NCI-H345 treated with DMSO at 0.1 percent for 48 hours (cell line): ENCODE results near the gene SNAPC2.
"Not testable (repeated sequence)": the region's sequence is repeated elsewhere in the genome, so short reads cannot be mapped to it uniquely, and the experiment has no call there.

Experiments used
- DNase-seq: peaks from one replicate; lab custom pipeline; 2025; ENCODE audit not compliant: unreplicated experiment; lab: John Stamatoyannopoulos, UW

SNAPC2 gene

GRCh38 chr19:7888145-7888825 is 31.9 kb upstream of the SNAPC2 start, which contains the start of gene LRRC8E:
Gene LRRC8E, plus strand, starts transcription at chr19:7888510. Its CDS starts 7,094 bp downstream, at chr19:7895604.
- no peak for DNase-seq

DNA sequence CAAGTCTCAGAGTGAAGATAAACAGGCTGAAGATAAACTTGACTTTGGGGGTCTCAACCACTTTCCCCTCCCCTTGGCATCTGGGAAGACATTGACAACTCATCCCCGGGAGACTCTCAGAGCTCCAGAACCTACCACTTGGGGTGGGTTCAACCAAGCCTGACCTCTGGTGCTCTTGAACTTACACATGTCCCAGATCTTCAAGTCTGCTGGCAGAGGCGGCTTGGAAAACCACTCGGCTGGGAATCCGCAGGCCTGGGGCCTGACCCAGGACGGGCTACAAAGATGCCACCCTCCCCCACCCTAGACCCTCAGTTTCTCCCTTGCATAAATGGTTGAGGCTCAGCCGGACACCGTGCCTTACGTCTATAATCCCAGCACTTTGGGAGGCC is 31.3 kb upstream of the SNAPC2 start:
- DNase-seq = no peak

DNA sequence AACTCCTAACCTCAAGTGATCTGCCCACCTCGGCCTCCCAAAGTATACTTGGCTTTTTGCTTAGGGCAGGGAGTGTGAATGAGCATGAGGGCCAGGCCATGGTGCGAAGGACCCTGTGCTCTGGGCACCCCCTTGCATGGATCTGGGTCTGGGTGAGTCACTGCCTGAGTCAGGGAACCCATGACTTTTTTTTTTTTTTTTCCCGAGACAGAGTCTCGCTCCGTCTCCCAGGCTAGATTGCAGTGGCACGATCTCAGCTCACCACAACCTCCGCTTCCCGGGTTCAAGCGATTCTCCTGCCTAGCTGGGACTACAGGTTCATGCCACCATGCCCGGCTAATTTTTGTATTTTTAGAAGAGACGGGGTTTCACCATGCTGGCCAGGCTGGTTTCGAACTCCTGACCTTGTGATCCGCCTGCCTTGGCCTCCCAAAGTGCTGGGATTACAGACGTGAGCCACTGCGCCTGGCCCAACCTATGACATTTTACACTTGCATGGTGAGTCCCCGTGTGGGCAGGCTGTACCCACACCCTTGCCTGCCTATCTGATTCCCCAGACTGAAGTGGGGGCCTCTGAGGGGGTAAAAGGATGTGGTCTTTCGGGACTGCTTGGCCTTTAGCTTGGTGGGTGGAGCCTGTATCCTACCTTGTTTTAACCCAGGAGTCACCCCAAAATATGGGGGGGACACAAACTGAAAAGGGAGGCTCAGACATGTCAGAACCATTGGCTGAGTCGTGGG is 26.6 kb upstream of the SNAPC2 start:
- DNase-seq = not testable (repeated sequence)

GRCh38 chr19:7894612-7895309 is 25.4 kb upstream of the SNAPC2 start:
- DNase-seq = no peak

DNA sequence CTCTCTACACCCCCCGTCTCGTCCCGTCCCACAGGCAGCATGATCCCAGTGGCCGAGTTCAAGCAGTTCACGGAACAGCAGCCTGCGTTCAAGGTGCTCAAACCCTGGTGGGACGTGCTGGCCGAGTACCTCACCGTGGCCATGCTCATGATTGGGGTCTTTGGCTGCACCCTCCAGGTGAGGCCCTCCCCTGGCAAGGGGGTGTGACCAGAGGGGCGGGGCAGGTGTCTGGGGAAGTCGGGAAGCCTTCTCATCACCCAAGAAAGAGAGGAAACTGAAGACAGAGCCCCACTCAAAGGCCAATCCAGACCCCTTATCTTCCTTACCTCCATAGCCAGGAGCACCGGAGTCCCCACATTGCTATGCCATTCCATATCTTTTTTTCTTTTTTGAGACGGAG is 24.6 kb upstream of the SNAPC2 start:
- DNase-seq = no peak

GRCh38 chr19:7897292-7897691 is 22.8 kb upstream of the SNAPC2 start:
- no peak for DNase-seq

- DNase-seq = no peak
Observed at GRCh38 chr19:7898967-7899366, 21.2 kb upstream of the SNAPC2 start.

GRCh38 chr19:7899751-7900378 is 20.3 kb upstream of the SNAPC2 start:
- DNase-seq = no peak

- DNase-seq = no peak
Observed at GRCh38 chr19:7900401-7900870, 19.7 kb upstream of the SNAPC2 start.

DNA sequence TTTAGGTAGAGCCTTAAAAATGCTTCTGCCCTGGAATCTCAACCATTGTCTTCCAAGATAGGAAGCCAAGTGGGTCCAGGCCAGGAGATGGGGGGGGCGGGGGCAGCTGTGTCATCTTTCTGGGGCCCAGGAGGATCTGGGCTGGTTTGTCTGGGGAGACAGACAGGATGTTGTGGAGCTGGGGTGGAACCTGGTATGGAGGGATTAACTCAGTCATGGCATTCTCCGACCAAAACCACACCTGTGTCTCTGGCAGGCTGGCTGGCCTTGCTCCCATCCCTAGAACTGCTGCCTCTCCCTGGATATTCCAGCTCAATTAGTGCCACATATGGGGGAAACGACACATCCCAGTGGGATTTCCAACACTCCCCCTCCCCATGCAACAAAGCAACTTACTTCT is 19.2 kb upstream of the SNAPC2 start:
- DNase-seq = no peak

DNA sequence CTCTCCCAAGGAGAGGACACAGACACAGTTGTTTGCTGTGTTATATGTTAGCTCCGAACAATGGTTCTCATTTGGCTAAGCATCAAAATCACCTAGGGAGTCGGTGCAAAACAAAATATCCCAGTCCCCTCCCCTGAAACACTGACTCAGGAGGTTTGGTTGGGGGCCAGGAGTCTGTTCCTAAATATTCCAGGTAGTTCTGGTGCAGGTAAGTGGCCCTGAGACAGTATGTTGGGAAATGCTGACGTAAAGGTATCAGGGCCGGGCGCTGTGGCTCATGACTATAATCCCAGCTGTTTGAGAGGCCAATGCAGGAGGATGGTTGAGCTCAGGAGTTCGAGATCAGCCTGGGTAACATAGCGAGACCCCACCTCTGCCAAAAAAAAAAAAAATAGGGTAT is 18.8 kb upstream of the SNAPC2 start:
- DNase-seq = no peak

GRCh38 chr19:7902796-7903243 is 17.3 kb upstream of the SNAPC2 start:
- DNase-seq = no peak

DNA sequence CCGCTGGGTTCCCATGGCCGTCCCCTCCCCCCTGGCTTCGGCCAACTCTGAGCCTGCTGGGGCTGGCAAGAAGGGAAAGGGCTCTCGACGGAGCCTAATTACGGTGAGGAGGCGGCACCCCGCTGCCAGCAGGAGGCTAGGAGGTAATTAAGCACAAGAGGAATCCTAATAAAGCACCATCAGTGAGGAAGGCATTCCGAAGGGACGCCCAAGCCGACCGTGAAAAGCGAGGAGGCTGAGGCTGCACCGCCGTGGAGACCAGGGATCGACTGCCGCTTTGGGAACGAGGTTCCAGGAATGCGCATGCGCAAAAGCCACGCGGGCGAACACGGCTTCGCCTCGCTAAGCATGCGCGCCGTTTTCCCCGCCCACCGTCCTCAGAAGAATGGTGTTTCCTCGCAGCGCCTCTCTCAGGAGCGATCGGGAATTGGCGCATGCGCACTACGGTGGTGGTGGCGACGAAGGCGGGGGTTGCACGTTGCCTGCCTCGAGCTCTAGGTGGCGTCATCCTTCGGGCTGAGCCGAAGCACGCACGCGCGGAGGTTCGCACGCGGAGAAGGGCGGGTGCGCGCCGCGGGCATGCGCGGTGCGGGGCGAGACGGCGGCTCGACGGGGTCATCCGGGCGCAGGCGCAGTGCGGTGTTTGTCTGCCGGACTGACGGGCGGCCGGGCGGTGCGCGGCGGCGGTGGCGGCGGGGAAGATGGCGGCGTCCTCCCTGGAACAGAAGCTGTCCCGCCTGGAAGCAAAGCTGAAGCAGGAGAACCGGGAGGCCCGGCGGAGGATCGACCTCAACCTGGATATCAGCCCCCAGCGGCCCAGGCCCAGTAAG is 16.7 kb upstream of the SNAPC2 start, which contains the start of gene MAP2K7:
TSS of gene MAP2K7 (plus strand) at position 634 of the 830 bp plus-strand sequence. CDS start at position 702, 68 bp downstream.
- DNase-seq = peak; percentile 98

DNA sequence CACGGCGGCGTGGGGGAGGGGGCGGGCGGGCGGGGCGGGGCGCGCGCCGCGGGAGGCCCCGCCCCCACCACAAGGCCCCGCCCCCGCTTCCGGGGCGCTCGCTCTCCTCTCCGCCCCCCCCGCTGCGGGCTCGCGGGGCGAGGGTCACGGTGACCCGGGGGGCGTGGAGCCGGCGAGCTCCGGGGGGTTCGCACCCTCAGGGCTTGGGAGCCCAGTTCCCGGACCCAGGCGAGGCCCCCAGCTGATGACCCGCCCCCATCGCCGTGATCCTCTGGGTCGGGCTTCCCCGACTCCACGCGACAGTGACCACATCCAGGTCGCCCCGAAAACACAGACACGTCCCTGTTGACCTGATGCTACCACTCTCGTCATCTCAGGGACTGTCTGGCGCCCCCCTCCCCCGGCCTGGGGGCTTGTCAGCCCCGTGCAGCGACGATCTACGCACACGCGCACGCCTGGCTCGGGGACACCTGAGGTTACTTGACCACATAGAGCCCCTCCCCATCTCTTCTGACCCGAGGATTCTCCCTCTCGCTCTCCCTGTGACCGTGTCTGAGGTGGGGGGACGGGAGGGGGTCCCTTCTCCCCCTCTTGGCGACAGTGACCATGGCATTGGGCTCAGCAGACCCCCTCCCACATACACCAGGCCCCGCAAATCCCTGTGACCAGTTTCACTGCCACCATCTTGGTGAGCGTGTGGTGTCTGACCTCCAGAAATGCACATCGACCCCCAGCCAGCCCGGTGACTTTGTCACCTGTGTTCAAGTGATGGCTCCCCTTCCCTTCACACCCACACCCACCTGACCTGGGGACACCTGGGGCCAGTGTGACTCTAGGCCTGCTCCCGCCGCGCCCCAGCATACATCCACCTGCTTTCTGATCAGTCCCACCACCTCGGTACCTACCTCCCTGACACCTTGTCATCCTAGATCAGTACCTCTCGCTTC is 15.8 kb upstream of the SNAPC2 start:
- DNase-seq = no peak

DNA sequence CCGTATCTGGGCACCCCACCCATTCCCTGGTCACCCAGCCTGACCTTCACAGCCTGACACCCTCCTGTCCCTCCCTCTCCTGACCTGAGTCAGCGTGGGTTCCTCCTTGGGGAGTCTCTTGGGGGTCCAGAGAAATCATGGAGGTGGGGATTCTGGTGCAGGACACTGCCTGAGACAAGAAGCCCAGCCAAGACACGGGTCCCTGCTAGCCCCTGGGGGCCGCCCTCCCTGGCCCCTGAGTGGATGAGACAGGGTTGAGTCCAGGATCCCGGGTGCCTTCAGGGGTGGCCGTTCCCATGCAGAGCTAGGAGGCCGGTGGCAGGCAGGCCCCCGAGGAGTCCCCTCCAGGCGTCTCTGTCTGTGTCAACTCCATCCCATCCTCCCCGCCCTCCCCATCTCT is 14.9 kb upstream of the SNAPC2 start:
- DNase-seq = no peak

- no peak for DNase-seq
Observed at GRCh38 chr19:7905859-7906258, 14.3 kb upstream of the SNAPC2 start.

DNA sequence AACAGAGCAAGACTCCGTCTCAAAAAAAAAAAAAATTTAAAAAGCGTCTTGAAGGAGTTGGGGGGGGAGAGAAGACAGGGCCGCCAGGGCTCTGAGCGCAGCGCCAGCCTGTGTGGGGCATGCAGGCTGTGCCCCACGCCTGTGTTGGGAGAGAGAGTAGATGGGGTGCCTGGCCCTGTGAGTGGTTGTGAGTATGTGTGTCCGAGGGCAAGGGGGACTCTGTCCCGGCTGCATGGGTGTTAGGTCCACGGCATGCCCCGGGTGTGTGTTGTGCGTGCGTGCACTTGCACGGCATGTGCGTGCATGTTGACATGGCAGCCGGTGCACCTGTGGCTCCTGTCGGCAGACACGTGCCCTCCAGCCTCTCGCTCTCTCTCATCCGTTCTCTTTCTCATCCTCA is 13.0 kb upstream of the SNAPC2 start:
- DNase-seq = no peak

GRCh38 chr19:7907544-7907943 is 12.6 kb upstream of the SNAPC2 start:
- DNase-seq = no peak

DNA sequence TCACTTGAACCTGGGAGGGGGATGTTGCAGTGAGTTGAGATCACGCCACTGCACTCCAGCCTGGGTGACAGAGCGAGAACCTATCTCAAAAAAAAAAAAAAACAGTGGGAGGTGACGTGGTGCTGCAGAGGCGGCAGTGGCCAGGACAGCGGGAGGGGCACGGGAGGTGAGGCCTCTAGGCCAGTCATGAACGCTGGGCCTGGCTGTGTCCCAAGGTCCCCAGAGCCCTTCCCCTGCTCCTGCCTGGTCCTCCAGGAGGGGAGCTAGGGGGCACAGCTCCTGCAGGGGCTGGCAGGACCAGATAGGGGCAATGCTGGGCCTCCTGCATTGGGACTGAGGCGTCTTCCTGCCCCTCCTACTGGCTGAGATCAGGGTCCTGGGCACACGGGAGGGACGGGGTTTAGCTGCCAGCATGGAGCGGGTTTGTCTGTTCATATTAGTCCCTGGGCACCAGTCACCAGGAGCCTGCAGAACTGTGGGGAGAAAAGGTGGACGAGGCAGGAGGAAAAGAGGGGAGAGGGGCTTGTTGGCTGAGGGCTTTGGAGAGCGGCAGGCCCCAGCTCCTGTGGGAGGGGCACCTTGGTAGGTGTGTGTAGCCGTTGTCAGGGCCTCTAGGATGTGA is 11.9 kb upstream of the SNAPC2 start:
- DNase-seq = no peak
